ENCODE measurements around the gene NCAPG2.

Gene NCAPG2

GRCh38 chr7:158704524-158705233 is at the start of gene NCAPG2:
TSS of gene NCAPG2 (minus strand) at chr7:158704804. CDS start at chr7:158701899, 2,905 bp downstream.
- Histone ChIP-seq H3K9me3 (ENCODE audit: insufficient read depth, low read depth, low read length) (peaks cover 9% of the 10 kb centered on the region; the same call in 1 of the 2 replicates), H3K27me3 (ENCODE audit: insufficient read depth, low read length) (no peaks in the 10 kb centered on the region), H3K4me3 (ENCODE audit: low read length) (peak within 1 kb of the TSS; percentile 89), H3K4me1 (ENCODE audit: insufficient read depth, low read length) (peaks cover 31% of the 10 kb centered on the region; the same call in 1 of the 2 replicates), H3K36me3 (ENCODE audit: insufficient read depth, low read depth, low read length) (peaks cover 22% of the 10 kb centered on the region), H3K9ac (ENCODE audit: low read depth, low read length) (peak within 1 kb of the TSS; percentile 96), H3K27ac (ENCODE audit: low read length) (peak within 1 kb of the TSS; percentile 83)

- Histone ChIP-seq H3K4me3 (ENCODE audit: low read length) (no peak overlapping the region), H3K9me3 (ENCODE audit: insufficient read depth, low read depth, low read length) (no peaks in the 10 kb centered on the region), H3K9ac (ENCODE audit: low read depth, low read length) (no peak overlapping the region), H3K4me1 (ENCODE audit: insufficient read depth, low read length) (no peaks in the 10 kb centered on the region), H3K27ac (ENCODE audit: low read length) (no peak overlapping the region), H3K27me3 (ENCODE audit: insufficient read depth, low read length) (no peaks in the 10 kb centered on the region), H3K36me3 (ENCODE audit: insufficient read depth, low read depth, low read length) (peaks cover 30% of the 10 kb centered on the region)
Observed at GRCh38 chr7:158753900-158754299, 49.3 kb upstream of the NCAPG2 start.

- Histone ChIP-seq H3K27ac (ENCODE audit: low read length) (no peak overlapping the region), H3K4me3 (ENCODE audit: low read length) (no peak overlapping the region), H3K4me1 (ENCODE audit: insufficient read depth, low read length) (no peaks in the 10 kb centered on the region), H3K36me3 (ENCODE audit: insufficient read depth, low read depth, low read length) (peaks cover 24% of the 10 kb centered on the region), H3K9me3 (ENCODE audit: insufficient read depth, low read depth, low read length) (no peaks in the 10 kb centered on the region), H3K27me3 (ENCODE audit: insufficient read depth, low read length) (no peaks in the 10 kb centered on the region), H3K9ac (ENCODE audit: low read depth, low read length) (no peak overlapping the region)
Observed at GRCh38 chr7:158751751-158752150, 47.1 kb upstream of the NCAPG2 start.

- H3K9me3 ChIP-seq (ENCODE audit: insufficient read depth, low read depth, low read length): no peaks in the 10 kb centered on the region
- no peak overlapping the region for H3K9ac ChIP-seq (ENCODE audit: low read depth, low read length)
- no peaks in the 10 kb centered on the region for H3K4me1 ChIP-seq (ENCODE audit: insufficient read depth, low read length)
- H3K36me3 ChIP-seq (ENCODE audit: insufficient read depth, low read depth, low read length): peaks cover 28% of the 10 kb centered on the region
- no peak overlapping the region for H3K27ac ChIP-seq (ENCODE audit: low read length)
- no peaks in the 10 kb centered on the region for H3K27me3 ChIP-seq (ENCODE audit: insufficient read depth, low read length)
- H3K4me3 ChIP-seq (ENCODE audit: low read length): no peak overlapping the region
Observed at GRCh38 chr7:158751199-158751598, 46.6 kb upstream of the NCAPG2 start.

GRCh38 chr7:158750702-158751101 is 46.1 kb upstream of the NCAPG2 start:
- Histone ChIP-seq H3K36me3 (ENCODE audit: insufficient read depth, low read depth, low read length) (peaks cover 33% of the 10 kb centered on the region), H3K27ac (ENCODE audit: low read length) (no peak overlapping the region)

GRCh38 chr7:158749396-158749795 is 44.8 kb upstream of the NCAPG2 start:
- peaks cover 35% of the 10 kb centered on the region for H3K36me3 ChIP-seq (ENCODE audit: insufficient read depth, low read depth, low read length)
- H3K4me3 ChIP-seq (ENCODE audit: low read length): no peak overlapping the region
- no peaks in the 10 kb centered on the region for H3K27me3 ChIP-seq (ENCODE audit: insufficient read depth, low read length)
- no peaks in the 10 kb centered on the region for H3K4me1 ChIP-seq (ENCODE audit: insufficient read depth, low read length)
- H3K9me3 ChIP-seq (ENCODE audit: insufficient read depth, low read depth, low read length): no peaks in the 10 kb centered on the region
- no peak overlapping the region for H3K27ac ChIP-seq (ENCODE audit: low read length)
- H3K9ac ChIP-seq (ENCODE audit: low read depth, low read length): no peak overlapping the region

More at GRCh38 chr7:158750702-158751101, 46.1 kb upstream of the NCAPG2 start:
- Histone ChIP-seq H3K4me1 (ENCODE audit: insufficient read depth, low read length) (no peaks in the 10 kb centered on the region), H3K9me3 (ENCODE audit: insufficient read depth, low read depth, low read length) (no peaks in the 10 kb centered on the region), H3K9ac (ENCODE audit: low read depth, low read length) (no peak overlapping the region), H3K4me3 (ENCODE audit: low read length) (no peak overlapping the region), H3K27me3 (ENCODE audit: insufficient read depth, low read length) (no peaks in the 10 kb centered on the region)

GRCh38 chr7:158748335-158748734 is 43.7 kb upstream of the NCAPG2 start:
- Histone ChIP-seq H3K9ac (ENCODE audit: low read depth, low read length) (no peak overlapping the region), H3K4me3 (ENCODE audit: low read length) (no peak overlapping the region), H3K27me3 (ENCODE audit: insufficient read depth, low read length) (no peaks in the 10 kb centered on the region), H3K4me1 (ENCODE audit: insufficient read depth, low read length) (no peaks in the 10 kb centered on the region), H3K9me3 (ENCODE audit: insufficient read depth, low read depth, low read length) (no peaks in the 10 kb centered on the region), H3K36me3 (ENCODE audit: insufficient read depth, low read depth, low read length) (peaks cover 39% of the 10 kb centered on the region), H3K27ac (ENCODE audit: low read length) (no peak overlapping the region)

- peaks cover 44% of the 10 kb centered on the region for H3K36me3 ChIP-seq (ENCODE audit: insufficient read depth, low read depth, low read length)
- no peaks in the 10 kb centered on the region for H3K4me1 ChIP-seq (ENCODE audit: insufficient read depth, low read length)
- H3K4me3 ChIP-seq (ENCODE audit: low read length): no peak overlapping the region
- H3K9ac ChIP-seq (ENCODE audit: low read depth, low read length): no peak overlapping the region
- no peak overlapping the region for H3K27ac ChIP-seq (ENCODE audit: low read length)
- H3K9me3 ChIP-seq (ENCODE audit: insufficient read depth, low read depth, low read length): no peaks in the 10 kb centered on the region
- no peaks in the 10 kb centered on the region for H3K27me3 ChIP-seq (ENCODE audit: insufficient read depth, low read length)
Observed at GRCh38 chr7:158747408-158747807, 42.8 kb upstream of the NCAPG2 start.

- no peaks in the 10 kb centered on the region for H3K4me1 ChIP-seq (ENCODE audit: insufficient read depth, low read length)
- no peaks in the 10 kb centered on the region for H3K27me3 ChIP-seq (ENCODE audit: insufficient read depth, low read length)
- no peaks in the 10 kb centered on the region for H3K9me3 ChIP-seq (ENCODE audit: insufficient read depth, low read depth, low read length)
- H3K9ac ChIP-seq (ENCODE audit: low read depth, low read length): no peak overlapping the region
- no peak overlapping the region for H3K27ac ChIP-seq (ENCODE audit: low read length)
- no peak overlapping the region for H3K4me3 ChIP-seq (ENCODE audit: low read length)
- peaks cover 49% of the 10 kb centered on the region for H3K36me3 ChIP-seq (ENCODE audit: insufficient read depth, low read depth, low read length)
Observed at GRCh38 chr7:158746957-158747356, 42.4 kb upstream of the NCAPG2 start.

- Histone ChIP-seq H3K36me3 (ENCODE audit: insufficient read depth, low read depth, low read length) (peaks cover 66% of the 10 kb centered on the region), H3K27ac (ENCODE audit: low read length) (no peak overlapping the region), H3K27me3 (ENCODE audit: insufficient read depth, low read length) (no peaks in the 10 kb centered on the region), H3K4me1 (ENCODE audit: insufficient read depth, low read length) (no peaks in the 10 kb centered on the region), H3K9ac (ENCODE audit: low read depth, low read length) (no peak overlapping the region), H3K4me3 (ENCODE audit: low read length) (no peak overlapping the region), H3K9me3 (ENCODE audit: insufficient read depth, low read depth, low read length) (no peaks in the 10 kb centered on the region)
Observed at GRCh38 chr7:158745057-158745715, 40.6 kb upstream of the NCAPG2 start.

GRCh38 chr7:158744070-158744469 is 39.5 kb upstream of the NCAPG2 start:
- H3K27ac ChIP-seq (ENCODE audit: low read length): no peak overlapping the region
- H3K4me3 ChIP-seq (ENCODE audit: low read length): no peak overlapping the region
- no peak overlapping the region for H3K9ac ChIP-seq (ENCODE audit: low read depth, low read length)
- no peaks in the 10 kb centered on the region for H3K27me3 ChIP-seq (ENCODE audit: insufficient read depth, low read length)
- peaks cover 73% of the 10 kb centered on the region for H3K36me3 ChIP-seq (ENCODE audit: insufficient read depth, low read depth, low read length)
- H3K9me3 ChIP-seq (ENCODE audit: insufficient read depth, low read depth, low read length): no peaks in the 10 kb centered on the region
- no peaks in the 10 kb centered on the region for H3K4me1 ChIP-seq (ENCODE audit: insufficient read depth, low read length)

- no peaks in the 10 kb centered on the region for H3K4me1 ChIP-seq (ENCODE audit: insufficient read depth, low read length)
- H3K9me3 ChIP-seq (ENCODE audit: insufficient read depth, low read depth, low read length): no peaks in the 10 kb centered on the region
- H3K27me3 ChIP-seq (ENCODE audit: insufficient read depth, low read length): no peaks in the 10 kb centered on the region
- H3K27ac ChIP-seq (ENCODE audit: low read length): no peak overlapping the region
- H3K4me3 ChIP-seq (ENCODE audit: low read length): no peak overlapping the region
- peaks cover 79% of the 10 kb centered on the region for H3K36me3 ChIP-seq (ENCODE audit: insufficient read depth, low read depth, low read length)
- no peak overlapping the region for H3K9ac ChIP-seq (ENCODE audit: low read depth, low read length)
Observed at GRCh38 chr7:158743219-158743618, 38.6 kb upstream of the NCAPG2 start.

All from iPS-20b (cell line).